Effector CD4-positive, alpha-beta T cell (primary cell): Measurements from ENCODE around the gene SLC6A18.

Source experiments
- DNase-seq: peaks from one replicate; pipeline ENCODE4 v3.0.0-alpha.2; 2020

SLC6A18 gene

GRCh38 chr5:1239505-1240251 is 14.5 kb downstream of the SLC6A18 start:
- no peak for DNase-seq

- no peak for DNase-seq
Measured at GRCh38 chr5:1240496-1241260, 15.5 kb downstream of the SLC6A18 start.

- no peak for DNase-seq
Measured at GRCh38 chr5:1241509-1242080, 16.4 kb downstream of the SLC6A18 start.

DNA sequence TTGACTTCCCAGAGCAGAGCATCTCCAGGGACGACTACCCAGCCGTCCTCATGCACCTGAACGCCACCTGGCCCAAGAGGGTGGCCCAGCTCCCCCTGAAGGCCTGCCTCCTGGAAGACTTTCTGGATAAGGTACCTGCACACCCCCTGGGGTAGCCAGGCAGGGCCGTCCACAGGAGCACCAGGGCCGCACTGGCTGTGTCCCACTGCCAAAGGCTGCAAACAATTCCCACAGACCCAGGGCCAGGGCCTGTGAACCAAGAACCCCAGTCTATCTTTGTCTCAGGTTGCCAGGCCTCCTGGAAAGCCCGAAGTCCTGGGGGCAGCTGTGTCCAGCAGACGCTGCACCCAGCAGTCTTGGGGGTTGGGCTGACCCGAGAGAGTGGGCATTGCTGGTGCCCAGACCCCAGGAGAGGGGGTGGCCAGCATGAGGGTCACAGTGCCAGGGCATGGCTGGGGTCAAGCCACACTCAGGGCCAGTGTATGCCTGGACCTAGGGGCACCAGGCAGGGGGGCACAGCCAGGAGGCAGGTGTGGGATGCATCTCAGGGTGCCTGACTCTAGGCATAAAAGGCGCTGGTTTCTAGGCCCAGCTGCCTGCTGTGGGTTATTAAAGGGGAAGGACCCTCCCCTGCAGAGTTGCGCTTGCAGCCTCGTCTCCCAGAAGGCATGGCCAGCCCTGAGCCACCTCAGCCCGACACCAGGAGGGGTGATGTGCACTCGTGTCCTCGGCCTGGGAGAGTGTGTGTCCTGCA is 17.7 kb downstream of the SLC6A18 start:
- no peak for DNase-seq

DNA sequence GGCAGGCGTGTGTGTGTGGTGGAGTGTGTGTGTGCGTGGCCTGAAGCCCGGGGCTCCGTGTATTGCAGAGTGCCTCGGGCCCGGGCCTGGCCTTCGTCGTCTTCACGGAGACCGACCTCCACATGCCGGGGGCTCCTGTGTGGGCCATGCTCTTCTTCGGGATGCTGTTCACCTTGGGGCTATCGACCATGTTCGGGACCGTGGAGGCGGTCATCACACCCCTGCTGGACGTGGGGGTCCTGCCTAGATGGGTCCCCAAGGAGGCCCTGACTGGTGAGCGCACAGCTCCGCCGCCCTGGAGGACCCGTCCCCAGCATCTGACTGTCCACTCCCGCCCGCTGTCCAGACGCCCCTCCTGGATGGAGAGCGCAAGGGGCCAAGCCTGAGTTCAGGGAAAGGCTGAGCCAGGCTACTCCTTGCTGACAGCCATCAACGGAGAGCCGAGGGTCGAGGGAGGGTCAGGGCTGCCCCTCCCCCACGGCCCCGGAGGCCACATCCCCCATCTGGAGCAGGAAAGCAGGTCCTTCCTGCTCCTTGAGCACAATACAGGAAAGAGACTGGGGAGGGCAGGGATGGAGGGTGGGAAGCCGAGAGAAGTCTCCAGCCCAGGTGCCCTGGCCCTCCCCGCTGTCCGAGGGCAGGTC is 18.4 kb downstream of the SLC6A18 start:
- DNase-seq, result no peak

- DNase-seq, result no peak
Measured at GRCh38 chr5:1244255-1244654, 19.1 kb downstream of the SLC6A18 start.

- DNase-seq, result no peak
Measured at GRCh38 chr5:1244976-1245375, 19.8 kb downstream of the SLC6A18 start.

DNA sequence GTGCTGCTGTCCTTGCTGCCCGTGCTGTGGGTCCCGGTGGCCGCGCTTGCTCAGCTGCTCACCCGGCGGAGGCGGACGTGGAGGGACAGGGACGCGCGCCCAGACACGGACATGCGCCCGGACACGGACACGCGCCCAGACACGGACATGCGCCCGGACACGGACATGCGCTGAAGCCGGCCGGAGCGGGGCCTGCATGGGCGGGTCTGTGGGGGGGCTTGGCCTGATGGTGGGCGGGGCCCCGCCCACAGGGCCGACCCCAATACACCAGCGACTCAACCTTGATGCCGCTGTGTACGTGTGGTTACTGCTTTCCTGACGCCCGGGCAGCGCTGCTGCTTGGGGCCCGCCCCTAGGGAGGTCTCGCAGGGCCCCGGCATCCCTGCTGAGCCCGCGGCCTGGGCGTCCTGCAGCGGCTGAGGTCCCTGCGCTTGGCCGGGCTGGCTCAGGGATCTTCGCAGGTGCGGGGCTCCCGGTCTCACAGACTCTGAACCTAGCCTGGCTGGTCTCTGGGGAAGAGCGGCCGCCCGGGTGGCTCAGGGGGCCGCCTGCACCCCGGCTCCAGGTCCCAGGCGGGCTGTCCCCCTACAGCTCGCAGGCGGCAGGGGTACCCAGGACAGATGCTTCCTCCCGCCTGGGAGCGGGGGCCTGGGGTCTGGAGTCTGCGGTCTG is 20.9 kb downstream of the SLC6A18 start:
- no peak for DNase-seq

- DNase-seq, result no peak
Measured at GRCh38 chr5:1246711-1247431, 21.7 kb downstream of the SLC6A18 start.

DNA sequence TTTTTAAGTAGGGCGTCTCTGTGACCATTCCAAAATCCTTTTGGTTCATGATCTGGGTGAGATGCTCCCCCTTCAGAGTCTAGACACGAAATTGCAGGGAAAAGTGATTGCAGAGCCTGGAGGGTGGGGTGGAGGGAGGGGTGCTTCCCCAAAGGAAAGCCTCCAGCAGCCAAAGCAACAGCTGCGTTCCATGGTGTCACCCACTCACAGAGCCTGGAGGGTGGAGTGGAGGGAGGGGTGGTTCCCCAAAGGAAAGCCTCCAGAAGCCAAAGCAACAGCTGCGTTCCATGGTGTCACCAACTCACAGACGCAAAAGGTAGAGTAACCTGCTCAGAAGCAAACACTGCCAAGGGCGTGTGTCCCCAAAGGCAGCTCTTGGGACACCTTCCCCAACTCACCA is 22.6 kb downstream of the SLC6A18 start:
- no peak for DNase-seq

DNA sequence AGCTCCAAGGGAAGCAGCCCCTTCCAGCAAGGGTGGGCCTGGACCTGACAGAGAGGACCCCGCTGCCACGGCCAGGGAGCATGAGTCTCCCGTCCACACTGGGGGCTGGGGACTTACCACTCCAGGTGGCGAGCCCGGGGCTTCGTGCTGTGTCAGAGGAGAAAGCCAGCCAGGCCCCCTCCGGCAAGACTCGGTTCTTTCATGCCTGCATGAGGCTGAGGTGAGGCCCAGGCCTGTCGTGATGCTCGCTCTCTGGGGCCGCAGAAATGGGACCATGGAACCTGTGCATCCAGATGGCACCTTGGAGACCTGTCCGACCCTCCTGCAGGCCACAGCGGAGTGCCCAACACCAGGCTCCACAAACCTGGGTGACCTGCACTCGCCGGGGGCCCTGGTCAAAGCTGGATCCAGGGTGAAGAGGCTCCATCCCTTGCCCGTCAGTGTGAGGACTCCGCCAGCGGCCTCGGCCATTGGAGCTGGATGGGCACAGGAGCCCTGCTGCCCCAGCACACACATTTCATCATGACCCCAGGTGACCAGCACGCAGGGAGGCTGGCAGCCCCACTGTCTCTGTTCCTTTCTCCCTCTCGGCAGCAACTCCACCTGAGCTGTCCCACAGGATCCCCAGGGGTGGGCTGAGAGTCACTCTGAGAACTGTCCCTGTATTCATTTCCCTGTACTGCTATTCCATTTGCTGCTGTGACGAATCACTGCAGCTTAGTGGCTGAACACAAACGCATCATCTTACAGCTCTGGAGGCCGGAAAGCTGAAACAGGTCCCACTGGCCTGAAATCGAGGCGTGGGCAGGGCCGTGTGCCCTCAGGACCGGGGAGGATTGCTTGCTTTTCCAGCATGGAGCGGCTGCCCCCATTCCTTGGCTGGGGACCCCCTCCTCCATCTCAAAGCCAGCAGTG is 24.4 kb downstream of the SLC6A18 start:
- DNase-seq, result no peak

GRCh38 chr5:1251678-1252580 is 26.7 kb downstream of the SLC6A18 start:
- DNase-seq, result no peak

- DNase-seq, result no peak
Measured at GRCh38 chr5:1252681-1253080, 27.5 kb downstream of the SLC6A18 start.

DNA sequence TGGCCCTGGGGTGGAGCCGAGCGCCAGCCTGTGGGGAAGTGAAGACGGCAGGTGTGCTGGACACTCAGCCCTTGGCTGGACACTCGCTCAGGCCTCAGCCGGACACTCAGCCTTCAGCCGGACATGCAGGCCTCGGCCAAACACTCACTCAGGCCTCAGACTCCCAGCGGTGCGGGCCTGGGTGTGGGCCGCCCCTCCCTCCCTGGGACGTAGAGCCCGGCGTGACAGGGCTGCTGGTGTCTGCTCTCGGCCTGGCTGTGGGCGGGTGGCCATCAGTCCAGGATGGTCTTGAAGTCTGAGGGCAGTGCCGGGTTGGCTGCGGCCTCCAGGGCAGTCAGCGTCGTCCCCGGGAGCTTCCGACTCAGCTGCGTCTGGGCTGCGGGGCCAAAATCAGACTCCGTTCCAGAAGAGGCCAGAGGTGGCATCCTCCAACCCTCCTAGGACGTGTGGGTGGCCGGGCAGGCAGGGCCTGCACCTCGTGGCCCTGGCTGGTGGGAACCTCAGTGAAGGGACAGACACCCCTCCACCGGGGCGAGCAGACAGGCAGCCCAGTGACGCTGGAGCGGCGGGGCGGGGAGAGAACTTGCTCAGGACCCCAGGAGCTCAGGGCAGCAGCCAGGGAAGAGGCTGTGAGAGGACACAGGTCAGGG is 28.4 kb downstream of the SLC6A18 start:
- DNase-seq, result no peak

DNA sequence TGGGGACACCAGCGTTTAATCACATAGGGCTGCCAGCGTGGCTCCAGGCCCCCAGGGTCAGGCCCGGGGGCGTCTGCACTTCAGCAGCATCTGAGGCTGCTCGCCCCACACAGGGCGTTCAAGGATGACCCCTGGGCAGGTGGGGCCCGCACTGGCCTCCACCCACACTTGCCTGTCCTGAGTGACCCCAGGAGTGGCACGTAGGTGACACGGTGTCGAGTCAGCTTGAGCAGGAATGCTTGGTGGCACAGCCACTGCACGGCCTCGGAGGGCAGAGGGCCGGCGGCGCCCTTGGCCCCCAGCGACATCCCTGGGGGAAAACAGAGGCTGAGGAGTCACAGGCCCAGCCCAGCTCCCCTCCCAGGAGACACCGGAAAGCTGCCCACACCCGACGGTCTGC is 29.0 kb downstream of the SLC6A18 start:
- DNase-seq, result no peak

DNA sequence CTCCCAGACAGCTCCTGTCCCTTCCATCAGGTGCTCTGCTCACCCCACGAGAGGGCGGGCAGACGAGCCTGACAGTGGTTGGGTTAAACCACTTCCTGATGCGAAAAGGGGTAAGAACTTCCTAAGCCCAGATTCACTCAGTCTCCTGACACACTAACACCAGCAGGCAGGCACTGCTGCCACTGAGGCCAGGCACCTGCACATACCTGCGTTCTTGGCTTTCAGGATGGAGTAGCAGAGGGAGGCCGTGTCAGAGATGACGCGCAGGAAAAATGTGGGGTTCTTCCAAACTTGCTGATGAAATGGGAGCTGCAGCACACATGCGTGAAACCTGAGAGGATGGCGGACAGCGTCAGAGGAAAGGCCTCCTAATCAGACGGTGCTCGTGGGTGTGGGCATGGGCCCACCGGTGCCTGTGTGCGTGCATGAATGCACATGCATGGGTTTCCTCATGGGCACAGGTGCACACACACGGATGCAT is 29.9 kb downstream of the SLC6A18 start:
- DNase-seq, result peak; percentile 15

DNA sequence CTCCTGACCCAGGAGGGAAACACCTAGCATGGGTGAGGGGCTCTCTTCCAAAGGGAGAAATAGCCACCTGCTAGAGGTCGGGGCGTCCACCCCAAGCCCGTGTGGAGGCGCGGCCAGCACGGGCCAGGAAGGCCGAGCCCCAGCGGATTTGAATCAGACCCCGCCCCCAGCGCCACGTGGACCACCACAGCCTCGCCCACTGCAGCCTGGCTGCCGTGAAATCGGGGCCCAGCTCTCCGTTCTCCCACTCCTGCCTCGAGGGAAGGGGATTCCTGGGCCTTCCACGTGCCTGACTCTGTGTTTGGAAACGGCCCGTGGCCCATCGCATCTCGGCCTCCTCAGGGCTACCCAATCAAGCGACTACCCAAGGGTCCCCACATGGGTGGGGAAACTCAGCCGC is 31.6 kb downstream of the SLC6A18 start:
- DNase-seq, result no peak

DNA sequence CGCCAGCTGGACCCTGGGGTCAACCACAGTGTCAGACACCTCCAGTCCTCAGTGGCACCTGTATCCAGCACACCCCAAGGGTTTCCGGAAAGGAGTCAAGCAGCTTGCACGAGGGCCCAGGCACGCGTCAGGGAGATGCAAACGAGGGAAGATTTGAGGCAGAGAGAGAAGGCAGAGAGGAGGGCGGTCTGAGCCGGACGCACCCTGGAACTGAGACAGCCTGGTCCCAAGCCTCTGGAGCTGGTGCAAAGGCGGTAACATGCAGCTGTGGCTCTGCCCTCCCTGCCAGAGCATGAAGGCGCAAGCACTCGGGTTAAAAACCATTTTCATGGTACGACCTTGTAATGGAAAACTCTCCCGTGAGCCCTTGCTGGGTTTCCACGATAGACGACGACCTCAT is 32.2 kb downstream of the SLC6A18 start:
- no peak for DNase-seq

GRCh38 chr5:1257841-1258240 is 32.7 kb downstream of the SLC6A18 start:
- DNase-seq, result no peak
